HAP-1 (cell line): Measurements from ENCODE around the gene LHX3.
"Not testable (repeated sequence)": the region's sequence is repeated elsewhere in the genome, so short reads cannot be mapped to it uniquely, and the experiment has no call there.

Experiments
- DNase-seq, 2 experiments: peaks; one replicate each; pipeline ENCODE4 v3.0.0-alpha.2; 2016 to 2020; ENCODE audit warnings: low spot score in 2 of 2
- H3K27me3 ChIP-seq: fragments of 250-450 bp; sonication (Bioruptor Pico); 2 replicates; pipeline ENCODE4 v1.5.1; 2020; ENCODE audit warnings: low read depth, mild to moderate bottlenecking, moderate library complexity
- H3K36me3 ChIP-seq: fragments of 250-450 bp; sonication (Bioruptor Pico); replicated peaks from 2 replicates; pipeline ENCODE4 v1.5.1; 2020; ENCODE audit warnings: mild to moderate bottlenecking
- H3K4me1 ChIP-seq: fragments of 250-450 bp; sonication (Bioruptor Pico); 2 replicates; pipeline ENCODE4 v1.5.1; 2020; ENCODE audit warnings: mild to moderate bottlenecking
- H3K4me3 ChIP-seq: fragments of 250-450 bp; sonication (Bioruptor Pico); 2 replicates; pipeline ENCODE4 v1.5.1; 2020; ENCODE audit warnings: mild to moderate bottlenecking, moderate library complexity
- H3K9me3 ChIP-seq: fragments of 250-450 bp; sonication (Bioruptor Pico); 2 replicates; pipeline ENCODE4 v1.5.1; 2020; ENCODE audit warnings: mild to moderate bottlenecking, moderate library complexity
- in situ Hi-C: fragments of 300-500 bp; cut with MboI; formaldehyde crosslinking; loops from 3 replicates; pipeline ENCODE4 v1.14.3; 2020; ENCODE audit warnings: low sequenced_read_pairs, inconsistent platforms, mixed read lengths

LHX3 gene

GRCh38 chr9:136155576-136155975 lies 49.4 kb downstream of the LHX3 start:
- in situ Hi-C loops: no loop called here
- H3K4me1 ChIP-seq: no peaks in the 10 kb centered on the region

GRCh38 chr9:136154943-136155342 lies 50.0 kb downstream of the LHX3 start:
- Histone ChIP-seq H3K4me3 (no peak overlapping the region), H3K4me1 (no peaks in the 10 kb centered on the region), H3K27me3 (peaks cover 2% of the 10 kb centered on the region; the same call in 1 of the 2 replicates), H3K36me3 (no peaks in the 10 kb centered on the region), H3K9me3 (no peaks in the 10 kb centered on the region)
- in situ Hi-C loops: no loop called here
- DNase-seq: no peak

More at GRCh38 chr9:136155576-136155975, 49.4 kb downstream of the LHX3 start:
- H3K36me3 ChIP-seq: no peaks in the 10 kb centered on the region
- peaks cover 2% of the 10 kb centered on the region; the same call in 1 of the 2 replicates for H3K27me3 ChIP-seq
- H3K9me3 ChIP-seq: no peaks in the 10 kb centered on the region
- H3K4me3 ChIP-seq: no peak overlapping the region
- DNase-seq: no peak

DNA sequence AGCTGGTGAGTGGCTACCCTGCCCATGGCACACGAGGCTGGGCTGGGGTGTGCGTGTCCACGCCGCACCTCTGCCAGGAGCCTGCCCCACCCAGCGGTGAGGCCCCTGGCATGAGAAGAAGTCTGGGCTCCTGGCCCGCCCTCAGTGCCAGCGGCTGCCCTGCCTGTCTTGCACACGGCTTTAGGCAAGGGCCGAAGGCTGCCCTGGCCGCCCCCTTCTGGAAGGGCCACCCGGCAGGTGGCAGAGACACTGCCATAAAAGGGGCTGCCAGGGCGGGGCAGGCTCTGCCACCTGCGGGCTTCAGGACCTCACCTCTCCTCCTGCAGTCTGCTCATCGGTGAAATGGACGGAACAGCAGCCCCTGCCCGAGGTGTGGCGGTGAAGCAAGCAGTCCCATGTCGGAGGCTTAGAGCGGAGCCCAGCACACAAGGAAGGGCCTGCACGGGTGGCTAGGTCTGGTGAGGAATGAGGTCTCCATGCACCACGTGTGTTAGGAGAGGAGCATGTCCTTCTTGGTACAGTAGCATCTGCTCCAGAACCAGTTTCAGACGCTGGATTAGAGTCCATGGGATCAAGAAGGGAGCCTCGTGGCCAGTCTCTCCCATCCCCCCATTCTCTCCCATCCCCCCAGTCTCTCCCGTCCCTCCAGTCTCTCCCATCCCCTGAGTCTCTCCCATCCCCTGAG lies 51.4 kb downstream of the LHX3 start:
- H3K9me3 ChIP-seq: no peaks in the 10 kb centered on the region
- peaks cover 2% of the 10 kb centered on the region; the same call in 1 of the 2 replicates for H3K27me3 ChIP-seq
- no peak overlapping the region for H3K4me3 ChIP-seq
- in situ Hi-C loops: no loop called here
- no peaks in the 10 kb centered on the region for H3K36me3 ChIP-seq
- DNase-seq: no peak
- H3K4me1 ChIP-seq: no peaks in the 10 kb centered on the region

- no peak for DNase-seq
- H3K36me3 ChIP-seq: no peaks in the 10 kb centered on the region
- H3K9me3 ChIP-seq: no peaks in the 10 kb centered on the region
- H3K4me3 ChIP-seq: no peak overlapping the region
- in situ Hi-C loops: no loop called here
- peaks cover 2% of the 10 kb centered on the region; the same call in 1 of the 2 replicates for H3K27me3 ChIP-seq
- no peaks in the 10 kb centered on the region; the same call in 1 of the 2 replicates for H3K4me1 ChIP-seq
These were observed 52.0 kb downstream of the LHX3 start for GRCh38 chr9:136152931-136153330.

GRCh38 chr9:136152543-136152866 lies 52.4 kb downstream of the LHX3 start:
- H3K4me3 ChIP-seq: no peak overlapping the region
- no peaks in the 10 kb centered on the region; the same call in 1 of the 2 replicates for H3K4me1 ChIP-seq
- peaks cover 2% of the 10 kb centered on the region; the same call in 1 of the 2 replicates for H3K27me3 ChIP-seq
- H3K9me3 ChIP-seq: no peaks in the 10 kb centered on the region
- no peak for DNase-seq
- in situ Hi-C loops: no loop called here
- H3K36me3 ChIP-seq: no peaks in the 10 kb centered on the region

GRCh38 chr9:136151848-136152542 lies 52.9 kb downstream of the LHX3 start:
- H3K4me1 ChIP-seq: no peaks in the 10 kb centered on the region; the same call in 1 of the 2 replicates
- DNase-seq: no peak
- in situ Hi-C loops: no loop called here
- H3K27me3 ChIP-seq: peaks cover 2% of the 10 kb centered on the region; the same call in 1 of the 2 replicates
- no peak overlapping the region for H3K4me3 ChIP-seq
- H3K36me3 ChIP-seq: no peaks in the 10 kb centered on the region
- no peaks in the 10 kb centered on the region for H3K9me3 ChIP-seq

DNA sequence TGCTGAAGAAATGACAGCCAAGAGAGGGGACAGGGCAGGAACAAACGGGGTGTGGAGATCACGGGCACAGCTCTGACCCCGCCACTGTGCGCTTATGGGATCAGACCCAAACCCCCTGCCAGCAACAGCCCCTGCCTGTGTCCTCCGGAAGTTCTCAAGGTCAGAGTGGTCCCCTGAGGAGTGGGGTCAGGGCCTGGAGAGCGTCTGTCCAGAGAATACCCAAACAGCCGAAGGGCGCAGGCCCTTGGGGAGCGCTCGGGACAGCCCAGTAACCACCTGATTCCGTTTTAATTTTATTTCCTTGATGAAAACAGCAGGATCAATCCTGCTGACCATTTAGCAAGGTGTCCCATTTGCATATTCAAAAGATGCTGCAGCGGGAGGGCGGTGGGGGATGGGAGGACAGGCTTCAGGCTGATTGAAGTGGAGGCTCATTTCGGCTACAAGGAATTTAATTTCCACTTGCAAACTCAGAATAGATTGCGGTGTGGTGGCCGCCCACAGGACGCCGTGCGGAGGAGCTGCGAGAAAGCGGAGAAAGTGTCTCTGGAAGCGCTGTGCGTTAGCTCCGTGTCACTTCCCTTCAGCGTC lies 53.6 kb downstream of the LHX3 start:
- in situ Hi-C loops: no loop called here
- Histone ChIP-seq H3K27me3 (peaks cover under 1% of the 10 kb centered on the region; the same call in 1 of the 2 replicates), H3K4me1 (no peaks in the 10 kb centered on the region; the same call in 1 of the 2 replicates), H3K4me3 (no peak overlapping the region), H3K9me3 (no peaks in the 10 kb centered on the region), H3K36me3 (no peaks in the 10 kb centered on the region)
- no peak for DNase-seq

DNA sequence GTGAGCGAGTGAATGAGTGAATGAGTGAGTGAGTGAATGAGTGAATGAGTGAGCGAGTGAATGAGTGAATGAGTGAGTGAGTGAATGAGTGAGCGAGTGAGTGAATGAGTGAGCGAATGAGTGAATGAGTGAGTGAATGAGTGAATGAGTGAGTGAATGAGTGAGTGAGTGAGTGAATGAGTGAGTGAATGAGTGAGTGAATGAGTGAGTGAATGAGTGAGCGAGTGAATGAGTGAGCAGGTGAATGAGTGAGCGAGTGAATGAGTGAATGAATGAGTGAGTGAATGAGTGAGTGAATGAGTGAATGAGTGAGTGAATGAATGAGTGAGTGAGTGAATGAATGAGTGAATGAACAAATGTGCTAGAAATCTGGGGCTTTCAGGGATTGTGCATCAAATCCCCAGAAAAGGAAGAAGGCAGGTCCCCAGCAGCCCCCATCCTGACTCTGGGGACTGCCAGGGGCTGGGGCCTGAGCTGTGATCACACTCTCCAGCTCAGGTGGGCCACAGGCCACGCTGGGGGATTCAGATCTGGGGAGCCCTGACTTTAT lies 54.2 kb downstream of the LHX3 start:
- H3K27me3 ChIP-seq, in situ Hi-C loops, H3K4me1 ChIP-seq, H3K36me3 ChIP-seq, H3K4me3 ChIP-seq, DNase-seq, H3K9me3 ChIP-seq: not testable (repeated sequence)

DNA sequence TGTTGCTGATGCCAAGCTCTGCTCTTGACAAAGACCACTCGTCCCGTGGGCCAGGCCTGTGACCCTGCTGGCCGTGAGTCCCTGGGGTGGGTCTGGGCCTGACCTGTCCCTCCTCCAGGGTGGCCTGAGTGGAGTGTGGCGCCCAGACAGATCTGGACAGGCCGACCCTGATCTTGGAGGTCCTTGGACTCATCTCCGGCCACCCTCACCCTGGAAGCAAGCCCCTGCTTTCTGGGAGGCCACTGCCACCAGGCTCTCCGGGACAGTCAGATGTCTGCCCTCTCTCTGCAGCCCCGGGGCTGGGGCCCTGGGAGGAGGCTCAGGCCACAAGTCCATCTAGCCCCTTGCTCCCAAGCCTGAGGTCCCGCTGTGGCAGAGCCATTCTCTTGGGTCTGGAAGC lies 55.1 kb downstream of the LHX3 start:
- Histone ChIP-seq H3K4me3 (no peak overlapping the region), H3K27me3 (no peaks in the 10 kb centered on the region), H3K4me1 (no peaks in the 10 kb centered on the region; the same call in 1 of the 2 replicates), H3K9me3 (no peaks in the 10 kb centered on the region), H3K36me3 (no peaks in the 10 kb centered on the region)
- no peak for DNase-seq
- in situ Hi-C loops: no loop called here

DNA sequence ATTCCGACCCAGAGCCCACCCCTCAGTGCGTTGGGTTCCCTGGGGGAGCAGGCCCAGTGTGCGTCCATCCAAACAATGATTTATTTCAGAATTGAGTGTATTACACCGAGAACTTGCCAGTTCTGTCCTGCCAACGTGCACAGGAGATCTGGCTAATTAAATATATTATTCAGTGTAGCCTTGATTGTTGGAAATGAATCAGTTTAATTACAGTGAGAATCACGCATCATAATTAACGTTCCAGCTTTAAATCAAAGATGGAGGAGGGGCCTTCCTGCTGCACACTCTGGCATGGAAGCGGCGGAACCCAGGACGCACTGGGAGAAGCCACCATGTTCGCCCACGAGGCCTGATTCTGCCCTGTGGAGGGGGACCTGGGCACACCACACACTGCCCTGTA lies 55.6 kb downstream of the LHX3 start:
- Histone ChIP-seq H3K9me3 (no peaks in the 10 kb centered on the region), H3K36me3 (no peaks in the 10 kb centered on the region), H3K4me3 (no peak overlapping the region), H3K4me1 (no peaks in the 10 kb centered on the region; the same call in 1 of the 2 replicates), H3K27me3 (no peaks in the 10 kb centered on the region)
- in situ Hi-C loops: no loop called here
- no peak for DNase-seq

- in situ Hi-C loops: no loop called here
- H3K36me3 ChIP-seq: no peaks in the 10 kb centered on the region
- H3K27me3 ChIP-seq: no peaks in the 10 kb centered on the region
- DNase-seq: no peak
- H3K9me3 ChIP-seq: no peaks in the 10 kb centered on the region
- H3K4me3 ChIP-seq: no peak overlapping the region
- H3K4me1 ChIP-seq: no peaks in the 10 kb centered on the region; the same call in 1 of the 2 replicates
These were observed 56.2 kb downstream of the LHX3 start for GRCh38 chr9:136148766-136149165.

GRCh38 chr9:136147890-136148714 lies 56.8 kb downstream of the LHX3 start:
- no peaks in the 10 kb centered on the region for H3K9me3 ChIP-seq
- no peaks in the 10 kb centered on the region for H3K36me3 ChIP-seq
- H3K27me3 ChIP-seq: no peaks in the 10 kb centered on the region
- H3K4me1 ChIP-seq: no peaks in the 10 kb centered on the region; the same call in 1 of the 2 replicates
- in situ Hi-C loops: no loop called here
- DNase-seq: peak in 1 of 2 experiments; percentile 45
- no peak overlapping the region for H3K4me3 ChIP-seq
